HG03139 (cell line): Measurements from ENCODE around the gene CRKL.
"Not testable (repeated sequence)": the region's sequence is repeated elsewhere in the genome, so short reads cannot be mapped to it uniquely, and the experiment has no call there.

ENCODE experiments used
- ATAC-seq: cut with Tn5 transposase; IDR thresholded peaks from one replicate; pipeline ENCODE4 v1.9.1; 2021; ENCODE audit not compliant: unreplicated experiment

Gene CRKL

DNA sequence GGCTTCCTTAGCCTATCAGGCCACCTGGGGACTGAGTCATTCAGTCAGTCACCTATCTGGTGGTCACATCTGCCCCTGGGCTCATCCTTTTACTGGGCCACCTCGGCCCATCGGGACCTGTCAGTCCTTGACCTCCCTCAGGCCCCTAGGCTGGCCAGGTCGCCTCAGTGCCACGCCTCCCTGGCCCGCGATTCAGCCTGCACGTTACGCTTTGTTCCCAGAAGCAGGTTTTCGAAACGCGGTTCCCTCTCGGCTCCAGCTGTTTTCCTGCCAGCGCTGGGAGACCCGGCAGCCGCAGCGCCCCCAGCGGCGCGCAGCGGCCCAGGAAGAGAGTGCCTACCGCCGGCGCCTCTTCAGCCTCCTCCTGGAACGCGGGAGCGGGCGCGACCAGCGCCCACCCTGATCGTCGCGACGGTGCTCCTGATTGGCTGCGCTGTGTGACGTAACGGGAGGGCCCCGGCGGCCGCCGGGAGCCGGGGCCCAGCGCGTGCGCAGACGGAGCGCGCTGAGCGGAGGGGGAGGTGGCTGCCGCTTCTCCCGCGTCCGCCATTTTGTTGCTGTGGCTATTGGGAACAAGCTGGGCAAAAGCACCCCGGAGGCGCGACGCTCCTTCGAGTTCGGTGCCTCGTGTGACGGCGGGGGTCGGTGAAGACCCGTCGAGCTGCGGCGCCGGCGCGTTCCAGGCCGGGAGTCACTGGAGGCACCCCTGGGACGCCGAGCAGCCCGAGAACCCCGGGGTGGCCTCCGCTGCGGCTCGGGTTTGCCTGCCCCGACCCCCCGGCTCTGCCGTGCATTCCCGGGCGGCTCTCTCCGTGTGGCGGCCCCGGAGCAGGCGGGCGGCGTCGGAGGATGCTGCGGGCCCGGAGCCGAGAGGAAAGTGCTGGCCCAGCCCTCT lies at the start of gene CRKL:
TSS of gene CRKL (plus strand) at position 492 of the 895 bp plus-strand sequence. CDS start 528 bp downstream, outside the sequence.
- peak; percentile 89 for ATAC-seq

DNA sequence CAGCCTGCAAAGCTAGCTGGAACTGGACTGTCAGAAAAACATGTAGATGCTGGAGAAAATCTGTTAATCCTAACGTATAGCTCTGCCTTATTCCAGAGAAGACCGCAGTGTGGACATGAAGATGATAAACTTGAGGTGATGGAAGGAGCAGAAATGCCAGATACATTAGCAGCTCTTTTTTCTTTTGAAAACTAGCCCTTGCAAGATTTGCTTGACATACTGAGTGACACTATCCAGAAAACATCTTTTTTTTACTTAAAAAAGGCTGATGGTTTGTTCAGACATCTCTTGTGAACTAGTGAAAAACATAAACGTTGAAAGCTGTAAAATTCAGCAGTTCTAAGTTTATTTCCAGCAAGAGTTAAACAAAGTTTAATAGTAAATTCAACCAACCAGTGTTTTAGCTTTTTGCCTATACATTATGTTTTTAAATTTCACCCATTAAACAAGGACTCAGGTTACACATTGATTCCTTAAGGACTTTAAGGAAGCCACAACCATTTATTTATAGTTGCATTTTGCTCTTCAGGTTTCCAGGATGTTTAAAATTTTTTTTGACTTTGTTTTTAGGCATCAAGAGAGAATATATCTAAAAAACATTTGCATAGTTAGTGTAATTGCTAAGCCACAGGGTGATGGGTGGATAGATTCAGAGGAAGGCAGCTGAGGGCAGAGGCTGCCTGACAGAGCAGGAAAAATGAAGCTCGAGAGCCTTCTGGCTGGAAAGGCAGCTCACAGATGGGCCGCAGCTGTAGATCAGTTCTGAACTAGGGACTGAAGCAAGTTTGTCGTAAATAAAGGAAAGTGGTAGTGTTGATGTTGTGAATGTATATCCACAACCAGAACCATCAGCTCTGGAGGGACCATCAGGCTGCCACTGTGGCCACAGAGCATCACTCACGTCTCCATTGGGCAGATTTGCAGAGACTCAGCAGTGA lies 48.9 kb upstream of the CRKL start:
- no peak for ATAC-seq

DNA sequence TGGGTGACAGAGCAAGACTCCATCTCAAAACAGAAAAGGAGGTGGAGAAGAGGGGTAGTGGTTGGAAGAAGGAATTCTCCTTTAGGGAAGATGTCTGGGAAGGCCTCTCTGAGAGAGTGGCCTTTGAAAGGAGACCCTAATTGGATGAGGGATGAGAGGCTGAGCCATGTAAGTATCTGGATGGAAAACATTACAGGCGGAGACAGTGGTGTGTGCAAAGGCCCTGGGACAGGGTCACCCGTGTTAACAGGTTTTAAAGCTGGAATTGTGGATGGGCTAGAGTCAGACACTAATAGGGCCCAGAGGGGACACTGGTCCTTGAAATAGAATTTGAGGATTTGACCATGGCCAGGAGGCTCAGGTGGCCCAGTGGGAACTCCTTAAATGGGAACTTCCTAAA lies 48.0 kb upstream of the CRKL start:
- ATAC-seq: no peak

- ATAC-seq: no peak
Observed at GRCh38 chr22:20873214-20873613, 44.0 kb upstream of the CRKL start.

DNA sequence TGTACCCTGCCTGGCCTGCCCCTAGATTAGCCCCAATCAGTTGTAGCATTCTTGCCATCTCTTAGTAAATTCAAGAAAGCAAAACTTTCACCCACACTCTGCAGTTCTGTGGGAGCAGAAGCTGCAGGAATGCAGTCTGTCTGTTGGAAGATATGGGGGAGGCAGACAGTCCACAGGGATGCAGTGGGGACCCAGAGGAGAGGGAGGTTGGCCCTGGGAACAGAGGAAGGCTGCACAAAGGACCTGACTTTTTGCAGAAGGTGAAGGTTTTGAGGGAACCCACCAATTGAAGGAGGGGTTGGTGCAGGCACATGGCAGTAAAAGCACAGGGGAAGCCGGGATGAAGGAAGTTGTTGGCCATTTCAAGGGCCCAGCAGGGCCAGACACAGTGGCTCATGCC lies 41.9 kb upstream of the CRKL start:
- ATAC-seq: no peak

GRCh38 chr22:20877715-20878114 lies 39.5 kb upstream of the CRKL start:
- no peak for ATAC-seq

GRCh38 chr22:20881231-20881630 lies 36.0 kb upstream of the CRKL start:
- no peak for ATAC-seq

DNA sequence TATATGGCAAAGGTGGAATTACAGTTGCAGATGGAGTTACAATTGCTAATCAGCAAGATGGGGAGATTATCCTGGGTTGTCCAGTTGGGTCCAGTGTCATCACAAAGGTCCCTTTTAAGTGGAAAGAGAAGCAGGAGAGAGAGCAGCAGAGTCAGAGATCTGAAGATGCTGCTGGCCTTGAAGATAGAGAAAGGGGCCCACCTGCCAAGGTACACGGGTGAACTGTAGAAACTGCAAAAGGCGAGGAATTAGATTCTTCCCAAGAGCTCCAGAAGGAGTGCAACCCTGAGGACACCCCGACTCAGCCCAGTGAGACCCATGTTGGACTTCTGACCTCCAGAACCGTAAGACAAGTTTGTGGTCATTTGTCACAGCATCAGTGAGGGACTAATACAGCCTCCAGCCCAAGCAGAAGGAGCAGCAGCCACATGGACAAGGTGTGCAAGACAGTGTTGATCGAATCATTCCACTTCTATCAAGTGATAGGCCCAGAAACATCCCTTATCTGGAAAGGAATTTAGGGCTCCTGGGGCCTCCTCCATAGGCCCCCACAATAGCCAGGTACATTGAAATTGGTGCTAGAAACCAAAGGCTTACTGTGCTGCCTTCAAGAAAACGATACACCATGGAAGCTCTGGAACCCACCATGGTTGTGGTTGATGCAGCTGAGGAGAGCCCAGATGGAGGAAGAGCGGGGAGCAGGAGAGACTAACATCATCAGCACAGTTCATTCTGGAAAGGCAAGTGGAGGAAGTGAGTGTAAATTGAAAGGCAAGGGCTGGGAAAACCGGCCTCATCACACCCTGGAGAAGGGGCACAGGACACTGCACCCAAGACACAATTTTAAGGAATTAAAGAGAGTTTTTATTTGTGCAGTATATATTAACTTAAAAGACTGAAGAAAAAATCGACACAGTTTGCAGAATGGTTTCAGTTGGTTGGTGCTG lies 35.1 kb upstream of the CRKL start:
- no peak for ATAC-seq

GRCh38 chr22:20882855-20883254 lies 34.4 kb upstream of the CRKL start:
- ATAC-seq: no peak

GRCh38 chr22:20884454-20884853 lies 32.8 kb upstream of the CRKL start:
- ATAC-seq: no peak

- ATAC-seq: no peak
Observed at GRCh38 chr22:20885017-20885556, 32.1 kb upstream of the CRKL start.

- ATAC-seq: no peak
Observed at GRCh38 chr22:20885557-20886323, 31.5 kb upstream of the CRKL start.

- no peak for ATAC-seq
Observed at GRCh38 chr22:20887375-20887774, 29.8 kb upstream of the CRKL start.

GRCh38 chr22:20889025-20889704 lies 28.0 kb upstream of the CRKL start:
- no peak for ATAC-seq

GRCh38 chr22:20889904-20890540 lies 27.2 kb upstream of the CRKL start:
- no peak for ATAC-seq

DNA sequence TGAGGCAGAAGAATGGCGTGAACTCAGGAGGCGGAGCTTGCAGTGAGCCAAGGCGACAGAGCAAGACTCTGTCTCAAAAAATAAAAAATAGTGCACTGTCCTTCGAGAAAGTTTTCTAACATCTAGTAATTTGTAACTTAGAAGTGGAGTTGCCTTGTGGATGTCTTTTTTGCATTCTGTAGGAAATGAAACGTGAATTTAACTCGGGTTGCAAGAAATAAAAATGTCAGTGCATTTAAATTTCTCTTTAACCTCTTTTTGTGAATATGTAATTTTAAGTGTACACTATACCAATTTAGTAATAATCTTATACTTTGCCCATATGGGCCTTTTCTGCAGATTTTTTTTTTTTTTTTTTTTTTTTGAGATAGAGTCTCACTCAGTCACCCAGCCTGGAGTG lies 26.2 kb upstream of the CRKL start:
- ATAC-seq: no peak

DNA sequence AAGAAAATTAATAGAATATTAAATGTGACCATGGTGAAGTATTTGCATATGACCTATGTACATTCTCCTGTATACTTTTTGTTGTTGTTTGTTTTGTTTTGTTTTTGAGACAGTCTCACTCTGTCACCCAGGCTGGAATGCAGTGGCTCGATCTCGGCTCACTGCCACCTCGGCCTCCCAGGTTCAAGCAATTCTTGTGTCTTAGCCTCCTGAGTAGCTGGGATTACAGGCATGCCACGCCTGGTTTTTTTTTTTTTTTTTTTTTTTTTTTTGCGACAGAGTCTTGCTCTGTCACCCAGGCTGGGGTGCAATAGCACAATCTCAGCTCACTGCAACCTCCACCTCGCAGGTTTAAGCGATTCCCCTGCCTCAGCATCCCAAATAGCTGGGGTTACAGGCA lies 19.5 kb upstream of the CRKL start:
- ATAC-seq: not testable (repeated sequence)

GRCh38 chr22:20899827-20900423 lies 17.3 kb upstream of the CRKL start:
- no peak for ATAC-seq
